GM23338 (cell line): ENCODE data around the gene C20orf204. TPM values are rescaled to one million over a fixed set of nuclear protein-coding genes. Genes with fewer than 3 reads are reported as not detected.

Experiments
- CREB1 ChIP-seq: fragments of 250-450 bp; sonication (Bioruptor Pico); IDR thresholded peaks from 2 replicates; pipeline ENCODE4 v1.5.0; 2020; ENCODE audit warnings: low read depth, mild to moderate bottlenecking, moderate library complexity
- EZH2 ChIP-seq: fragments of 200-600 bp; sonication (generic); IDR thresholded peaks from one replicate; pipeline ENCODE4 v1.8.0; 2017; ENCODE audit warnings: antibody characterized with exemption, mild to moderate bottlenecking, low read depth; ENCODE audit not compliant: unreplicated experiment
- EZH2phosphoT487 ChIP-seq: fragments of 200-600 bp; sonication (generic); IDR thresholded peaks from one replicate; pipeline ENCODE4 v1.8.1; 2018; ENCODE audit warnings: antibody characterized with exemption; ENCODE audit not compliant: unreplicated experiment
- JUNB ChIP-seq: IDR thresholded peaks from one replicate; pipeline ENCODE4 v1.6.1; 2016; ENCODE audit warnings: antibody characterized with exemption; ENCODE audit not compliant: unreplicated experiment
- NANOG ChIP-seq: IDR thresholded peaks from 2 replicates; pipeline ENCODE4 v1.6.1; 2016; ENCODE audit warnings: antibody characterized with exemption, borderline replicate concordance
- POLR2AphosphoS5 ChIP-seq: IDR thresholded peaks from 2 replicates; pipeline ENCODE4 v1.6.1; 2016; ENCODE audit warnings: antibody characterized with exemption, low read depth
- STAT1 ChIP-seq: IDR thresholded peaks from one replicate; pipeline ENCODE4 v1.6.1; 2016; ENCODE audit warnings: antibody characterized with exemption; ENCODE audit not compliant: unreplicated experiment
- ZNF114 ChIP-seq: fragments of 250-450 bp; sonication (Bioruptor Pico); IDR thresholded peaks from 2 replicates; pipeline ENCODE4 v1.5.0; 2020; ENCODE audit warnings: mild to moderate bottlenecking, moderate library complexity
- ZNF331 ChIP-seq: fragments of 250-450 bp; sonication (Bioruptor Pico); IDR thresholded peaks from 2 replicates; pipeline ENCODE4 v1.5.0; 2020; ENCODE audit warnings: low read depth, mild to moderate bottlenecking, moderate library complexity
- polyA plus RNA-seq: library from polyadenylated mRNA; unstranded; fragments of >200 nt; fragmentation: Nextera tagmentation; extraction: Ambion mirVana; gene quantifications from 2 replicates; pipeline ENCODE4 v1.2.1, GENCODE V29; 2016
- total RNA-seq: library from RNA; depleted of rRNA; stranded (reverse); fragments of >200 nt; shearing (Covaris generic); gene quantifications from 2 replicates; pipeline ENCODE4 v1.2.3, GENCODE V29; 2014
- TF ChIP-seq, protein P1 (sequence below): fragments of 250-450 bp; sonication (Bioruptor Pico); IDR thresholded peaks from 2 replicates; pipeline ENCODE4 v1.5.0; 2020; ENCODE audit warnings: mild to moderate bottlenecking, moderate library complexity
- TF ChIP-seq, protein P2 (sequence below), 2 experiments: fragments of 200-600 bp in 1 of 2; sonication (generic) in 1 of 2; conservative IDR thresholded peaks; 2 replicates each; pipeline versions ENCODE4 v1.5.1 to v1.6.1; 2016 to 2017; ENCODE audit warnings: antibody characterized with exemption in 2 of 2, low read depth in 2 of 2, mild to moderate bottlenecking in 2 of 2, moderate library complexity in 1 of 2
- TF ChIP-seq, protein P3 (sequence below): IDR thresholded peaks from 2 replicates; pipeline ENCODE4 v1.6.1; 2016; ENCODE audit warnings: antibody characterized with exemption

The C20orf204 gene
- total and polyA plus RNA-seq, 2 experiments from 2014 or later = 0.73 to 0.82 TPM

DNA sequence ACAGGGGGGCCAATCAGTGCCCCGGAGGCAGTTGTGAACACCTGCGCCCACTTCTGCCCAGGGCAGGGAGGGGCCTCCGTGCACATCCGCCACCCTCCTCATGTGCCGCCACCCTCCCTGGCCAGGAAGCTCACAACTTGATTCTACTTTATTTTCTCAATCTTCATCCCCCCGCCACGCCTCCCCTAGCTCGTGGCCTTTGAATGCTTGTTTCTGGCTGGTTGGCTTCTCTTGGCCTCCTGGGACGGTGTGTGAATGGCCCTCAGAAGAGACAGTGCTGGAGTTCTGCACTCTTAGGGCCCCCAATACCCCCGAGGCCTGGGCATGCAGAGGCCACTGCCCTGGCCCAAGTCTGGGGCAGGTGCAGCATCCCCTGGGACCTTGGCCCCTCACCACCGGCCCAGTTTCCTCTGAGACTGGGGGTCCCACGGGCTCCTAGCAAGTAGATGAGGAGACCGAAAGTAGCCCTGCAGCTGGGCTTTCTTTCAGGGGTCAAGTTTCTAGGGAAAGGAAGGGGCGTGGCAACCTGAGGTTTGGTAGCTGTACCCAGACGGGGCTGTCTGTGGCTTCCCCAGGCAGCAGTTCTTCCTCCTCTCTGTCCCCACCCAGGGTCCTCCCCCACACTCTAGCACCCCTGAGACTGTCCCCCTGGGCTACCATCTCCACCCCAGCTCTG is 42.0 kb downstream of the C20orf204 start (continued):
- TF ChIP-seq, protein P1, sequence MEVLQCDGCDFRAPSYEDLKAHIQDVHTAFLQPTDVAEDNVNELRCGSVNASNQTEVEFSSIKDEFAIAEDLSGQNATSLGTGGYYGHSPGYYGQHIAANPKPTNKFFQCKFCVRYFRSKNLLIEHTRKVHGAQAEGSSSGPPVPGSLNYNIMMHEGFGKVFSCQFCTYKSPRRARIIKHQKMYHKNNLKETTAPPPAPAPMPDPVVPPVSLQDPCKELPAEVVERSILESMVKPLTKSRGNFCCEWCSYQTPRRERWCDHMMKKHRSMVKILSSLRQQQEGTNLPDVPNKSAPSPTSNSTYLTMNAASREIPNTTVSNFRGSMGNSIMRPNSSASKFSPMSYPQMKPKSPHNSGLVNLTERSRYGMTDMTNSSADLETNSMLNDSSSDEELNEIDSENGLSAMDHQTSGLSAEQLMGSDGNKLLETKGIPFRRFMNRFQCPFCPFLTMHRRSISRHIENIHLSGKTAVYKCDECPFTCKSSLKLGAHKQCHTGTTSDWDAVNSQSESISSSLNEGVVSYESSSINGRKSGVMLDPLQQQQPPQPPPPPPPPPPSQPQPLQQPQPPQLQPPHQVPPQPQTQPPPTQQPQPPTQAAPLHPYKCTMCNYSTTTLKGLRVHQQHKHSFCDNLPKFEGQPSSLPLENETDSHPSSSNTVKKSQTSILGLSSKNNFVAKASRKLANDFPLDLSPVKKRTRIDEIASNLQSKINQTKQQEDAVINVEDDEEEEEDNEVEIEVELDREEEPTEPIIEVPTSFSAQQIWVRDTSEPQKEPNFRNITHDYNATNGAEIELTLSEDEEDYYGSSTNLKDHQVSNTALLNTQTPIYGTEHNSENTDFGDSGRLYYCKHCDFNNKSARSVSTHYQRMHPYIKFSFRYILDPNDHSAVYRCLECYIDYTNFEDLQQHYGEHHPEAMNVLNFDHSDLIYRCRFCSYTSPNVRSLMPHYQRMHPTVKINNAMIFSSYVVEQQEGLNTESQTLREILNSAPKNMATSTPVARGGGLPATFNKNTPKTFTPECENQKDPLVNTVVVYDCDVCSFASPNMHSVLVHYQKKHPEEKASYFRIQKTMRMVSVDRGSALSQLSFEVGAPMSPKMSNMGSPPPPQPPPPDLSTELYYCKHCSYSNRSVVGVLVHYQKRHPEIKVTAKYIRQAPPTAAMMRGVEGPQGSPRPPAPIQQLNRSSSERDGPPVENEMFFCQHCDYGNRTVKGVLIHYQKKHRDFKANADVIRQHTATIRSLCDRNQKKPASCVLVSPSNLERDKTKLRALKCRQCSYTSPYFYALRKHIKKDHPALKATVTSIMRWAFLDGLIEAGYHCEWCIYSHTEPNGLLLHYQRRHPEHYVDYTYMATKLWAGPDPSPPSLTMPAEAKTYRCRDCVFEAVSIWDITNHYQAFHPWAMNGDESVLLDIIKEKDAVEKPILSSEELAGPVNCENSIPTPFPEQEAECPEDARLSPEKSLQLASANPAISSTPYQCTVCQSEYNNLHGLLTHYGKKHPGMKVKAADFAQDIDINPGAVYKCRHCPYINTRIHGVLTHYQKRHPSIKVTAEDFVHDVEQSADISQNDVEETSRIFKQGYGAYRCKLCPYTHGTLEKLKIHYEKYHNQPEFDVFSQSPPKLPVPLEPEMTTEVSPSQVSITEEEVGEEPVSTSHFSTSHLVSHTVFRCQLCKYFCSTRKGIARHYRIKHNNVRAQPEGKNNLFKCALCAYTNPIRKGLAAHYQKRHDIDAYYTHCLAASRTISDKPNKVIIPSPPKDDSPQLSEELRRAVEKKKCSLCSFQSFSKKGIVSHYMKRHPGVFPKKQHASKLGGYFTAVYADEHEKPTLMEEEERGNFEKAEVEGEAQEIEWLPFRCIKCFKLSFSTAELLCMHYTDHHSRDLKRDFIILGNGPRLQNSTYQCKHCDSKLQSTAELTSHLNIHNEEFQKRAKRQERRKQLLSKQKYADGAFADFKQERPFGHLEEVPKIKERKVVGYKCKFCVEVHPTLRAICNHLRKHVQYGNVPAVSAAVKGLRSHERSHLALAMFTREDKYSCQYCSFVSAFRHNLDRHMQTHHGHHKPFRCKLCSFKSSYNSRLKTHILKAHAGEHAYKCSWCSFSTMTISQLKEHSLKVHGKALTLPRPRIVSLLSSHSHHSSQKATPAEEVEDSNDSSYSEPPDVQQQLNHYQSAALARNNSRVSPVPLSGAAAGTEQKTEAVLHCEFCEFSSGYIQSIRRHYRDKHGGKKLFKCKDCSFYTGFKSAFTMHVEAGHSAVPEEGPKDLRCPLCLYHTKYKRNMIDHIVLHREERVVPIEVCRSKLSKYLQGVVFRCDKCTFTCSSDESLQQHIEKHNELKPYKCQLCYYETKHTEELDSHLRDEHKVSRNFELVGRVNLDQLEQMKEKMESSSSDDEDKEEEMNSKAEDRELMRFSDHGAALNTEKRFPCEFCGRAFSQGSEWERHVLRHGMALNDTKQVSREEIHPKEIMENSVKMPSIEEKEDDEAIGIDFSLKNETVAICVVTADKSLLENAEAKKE (CRISPR knock-in tag) = no peak
- no peak for TF ChIP-seq CREB1 (CRISPR knock-in tag)
- no peak for TF ChIP-seq JUNB
- no peak for TF ChIP-seq POLR2AphosphoS5
- TF ChIP-seq, protein P2, sequence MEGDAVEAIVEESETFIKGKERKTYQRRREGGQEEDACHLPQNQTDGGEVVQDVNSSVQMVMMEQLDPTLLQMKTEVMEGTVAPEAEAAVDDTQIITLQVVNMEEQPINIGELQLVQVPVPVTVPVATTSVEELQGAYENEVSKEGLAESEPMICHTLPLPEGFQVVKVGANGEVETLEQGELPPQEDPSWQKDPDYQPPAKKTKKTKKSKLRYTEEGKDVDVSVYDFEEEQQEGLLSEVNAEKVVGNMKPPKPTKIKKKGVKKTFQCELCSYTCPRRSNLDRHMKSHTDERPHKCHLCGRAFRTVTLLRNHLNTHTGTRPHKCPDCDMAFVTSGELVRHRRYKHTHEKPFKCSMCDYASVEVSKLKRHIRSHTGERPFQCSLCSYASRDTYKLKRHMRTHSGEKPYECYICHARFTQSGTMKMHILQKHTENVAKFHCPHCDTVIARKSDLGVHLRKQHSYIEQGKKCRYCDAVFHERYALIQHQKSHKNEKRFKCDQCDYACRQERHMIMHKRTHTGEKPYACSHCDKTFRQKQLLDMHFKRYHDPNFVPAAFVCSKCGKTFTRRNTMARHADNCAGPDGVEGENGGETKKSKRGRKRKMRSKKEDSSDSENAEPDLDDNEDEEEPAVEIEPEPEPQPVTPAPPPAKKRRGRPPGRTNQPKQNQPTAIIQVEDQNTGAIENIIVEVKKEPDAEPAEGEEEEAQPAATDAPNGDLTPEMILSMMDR (conservative IDR thresholded peaks at IDR 0.05; ENCODE audit: low read depth in 2 of 2) = no peak
- TF ChIP-seq ZNF331 = no peak
- no peak for TF ChIP-seq EZH2
- TF ChIP-seq, protein P3, sequence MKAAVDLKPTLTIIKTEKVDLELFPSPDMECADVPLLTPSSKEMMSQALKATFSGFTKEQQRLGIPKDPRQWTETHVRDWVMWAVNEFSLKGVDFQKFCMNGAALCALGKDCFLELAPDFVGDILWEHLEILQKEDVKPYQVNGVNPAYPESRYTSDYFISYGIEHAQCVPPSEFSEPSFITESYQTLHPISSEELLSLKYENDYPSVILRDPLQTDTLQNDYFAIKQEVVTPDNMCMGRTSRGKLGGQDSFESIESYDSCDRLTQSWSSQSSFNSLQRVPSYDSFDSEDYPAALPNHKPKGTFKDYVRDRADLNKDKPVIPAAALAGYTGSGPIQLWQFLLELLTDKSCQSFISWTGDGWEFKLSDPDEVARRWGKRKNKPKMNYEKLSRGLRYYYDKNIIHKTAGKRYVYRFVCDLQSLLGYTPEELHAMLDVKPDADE = no peak
- no peak for TF ChIP-seq EZH2phosphoT487
- no peak for TF ChIP-seq NANOG
- TF ChIP-seq ZNF114 (CRISPR knock-in tag) = no peak
- no peak for TF ChIP-seq STAT1
